GM23338 (cell line): ENCODE data around the gene TMEM119. TPM values are rescaled to one million over a fixed set of nuclear protein-coding genes. Genes with fewer than 3 reads are reported as not detected.

Experiments used
- ATAC-seq: fragments of 200-7000 bp; cut with Tn5 transposase; 3 replicates; pipeline ENCODE4 v1.9.1; 2020
- DNase-seq: peaks from one replicate; pipeline ENCODE4 v3.0.0-alpha.2; 2015; ENCODE audit warnings: low spot score
- H2AFZ ChIP-seq: fragments of 200-600 bp; sonication (generic); 2 replicates; pipeline ENCODE4 v1.8.0; 2016; ENCODE audit warnings: antibody characterized with exemption, mild to moderate bottlenecking, moderate library complexity
- H3F3A ChIP-seq: fragments of 200-600 bp; sonication (generic); replicated peaks from 2 replicates; pipeline ENCODE4 v1.8.0; 2017; ENCODE audit warnings: antibody characterized with exemption, mixed run types, low read depth
- H3K27ac ChIP-seq: fragments of 200-600 bp; sonication (generic); 2 replicates; pipeline ENCODE4 v1.6.1; 2016; ENCODE audit warnings: low read depth
- H3K27me3 ChIP-seq: fragments of 200-600 bp; sonication (generic); 2 replicates; pipeline ENCODE4 v1.8.0; 2016; ENCODE audit warnings: mild to moderate bottlenecking, mixed run types, moderate library complexity; ENCODE audit not compliant: insufficient read depth
- H3K36me3 ChIP-seq: fragments of 200-600 bp; sonication (generic); 2 replicates; pipeline ENCODE4 v1.8.0; 2016; ENCODE audit warnings: mild to moderate bottlenecking; ENCODE audit not compliant: insufficient read depth
- H3K4me1 ChIP-seq: fragments of 200-600 bp; sonication (generic); 2 replicates; pipeline ENCODE4 v1.8.0; 2016; ENCODE audit warnings: mild to moderate bottlenecking, moderate library complexity; ENCODE audit not compliant: insufficient read depth
- H3K4me2 ChIP-seq: fragments of 200-600 bp; sonication (generic); 2 replicates; pipeline ENCODE4 v1.7.1; 2017; ENCODE audit warnings: mixed run types
- H3K4me3 ChIP-seq: fragments of 200-600 bp; sonication (generic); 2 replicates; pipeline ENCODE4 v1.6.1; 2016; ENCODE audit warnings: mixed run types
- H3K79me2 ChIP-seq: fragments of 200-600 bp; sonication (generic); replicated peaks from 2 replicates; pipeline ENCODE4 v1.8.0; 2017; ENCODE audit warnings: mild to moderate bottlenecking; ENCODE audit not compliant: insufficient read depth
- H3K9me2 ChIP-seq: fragments of 200-600 bp; sonication (generic); 2 replicates; pipeline ENCODE4 v1.8.0; 2017; ENCODE audit not compliant: insufficient read depth
- H4K20me1 ChIP-seq: fragments of 200-600 bp; sonication (generic); replicated peaks from 2 replicates; pipeline ENCODE4 v1.8.0; 2017; ENCODE audit warnings: mild to moderate bottlenecking; ENCODE audit not compliant: insufficient read depth
- H3K27ac Mint-ChIP-seq: 2 replicates; pipeline ENCODE4 v1.8.0; 2020; ENCODE audit warnings: inconsistent platforms, mild to moderate bottlenecking, moderate library complexity, mixed read lengths
- H3K27me3 Mint-ChIP-seq: 3 replicates; pipeline ENCODE4 v1.8.0; 2022; ENCODE audit warnings: low read depth, mild to moderate bottlenecking, moderate library complexity, mixed read lengths, inconsistent platforms; ENCODE audit not compliant: insufficient read depth, poor library complexity
- H3K36me3 Mint-ChIP-seq: 3 replicates; pipeline ENCODE4 v1.8.0; 2021; ENCODE audit warnings: low read depth, mild to moderate bottlenecking, inconsistent platforms, moderate library complexity, mixed read lengths
- H3K4me1 Mint-ChIP-seq: 3 replicates; pipeline ENCODE4 v1.8.0; 2020; ENCODE audit warnings: mild to moderate bottlenecking, inconsistent platforms, mixed read lengths
- H3K4me3 Mint-ChIP-seq: 3 replicates; pipeline ENCODE4 v1.8.0; 2021; ENCODE audit warnings: moderate library complexity, mild to moderate bottlenecking, inconsistent platforms, mixed read lengths
- H3K9me3 Mint-ChIP-seq: 3 replicates; pipeline ENCODE4 v1.8.0; 2020; ENCODE audit warnings: moderate library complexity, mild to moderate bottlenecking, inconsistent platforms, mixed read lengths
- CREB1 ChIP-seq: fragments of 250-450 bp; sonication (Bioruptor Pico); IDR thresholded peaks from 2 replicates; pipeline ENCODE4 v1.5.0; 2020; ENCODE audit warnings: low read depth, mild to moderate bottlenecking, moderate library complexity
- EZH2 ChIP-seq: fragments of 200-600 bp; sonication (generic); IDR thresholded peaks from one replicate; pipeline ENCODE4 v1.8.0; 2017; ENCODE audit warnings: antibody characterized with exemption, mild to moderate bottlenecking, low read depth; ENCODE audit not compliant: unreplicated experiment
- EZH2phosphoT487 ChIP-seq: fragments of 200-600 bp; sonication (generic); IDR thresholded peaks from one replicate; pipeline ENCODE4 v1.8.1; 2018; ENCODE audit warnings: antibody characterized with exemption; ENCODE audit not compliant: unreplicated experiment
- JUNB ChIP-seq: IDR thresholded peaks from one replicate; pipeline ENCODE4 v1.6.1; 2016; ENCODE audit warnings: antibody characterized with exemption; ENCODE audit not compliant: unreplicated experiment
- NANOG ChIP-seq: IDR thresholded peaks from 2 replicates; pipeline ENCODE4 v1.6.1; 2016; ENCODE audit warnings: antibody characterized with exemption, borderline replicate concordance
- STAT1 ChIP-seq: IDR thresholded peaks from one replicate; pipeline ENCODE4 v1.6.1; 2016; ENCODE audit warnings: antibody characterized with exemption; ENCODE audit not compliant: unreplicated experiment
- ZNF114 ChIP-seq: fragments of 250-450 bp; sonication (Bioruptor Pico); IDR thresholded peaks from 2 replicates; pipeline ENCODE4 v1.5.0; 2020; ENCODE audit warnings: mild to moderate bottlenecking, moderate library complexity
- polyA plus RNA-seq: library from polyadenylated mRNA; unstranded; fragments of >200 nt; fragmentation: Nextera tagmentation; extraction: Ambion mirVana; gene quantifications from 2 replicates; pipeline ENCODE4 v1.2.1, GENCODE V29; 2016
- total RNA-seq: library from RNA; depleted of rRNA; stranded (reverse); fragments of >200 nt; shearing (Covaris generic); gene quantifications from 2 replicates; pipeline ENCODE4 v1.2.3, GENCODE V29; 2014
- TF ChIP-seq, protein P1 (sequence below): fragments of 250-450 bp; sonication (Bioruptor Pico); IDR thresholded peaks from 2 replicates; pipeline ENCODE4 v1.5.0; 2020; ENCODE audit warnings: mild to moderate bottlenecking, moderate library complexity

The TMEM119 gene
- total and polyA plus RNA-seq, 2 experiments from 2014 or later, result 0.06 to 0.07 TPM

DNA sequence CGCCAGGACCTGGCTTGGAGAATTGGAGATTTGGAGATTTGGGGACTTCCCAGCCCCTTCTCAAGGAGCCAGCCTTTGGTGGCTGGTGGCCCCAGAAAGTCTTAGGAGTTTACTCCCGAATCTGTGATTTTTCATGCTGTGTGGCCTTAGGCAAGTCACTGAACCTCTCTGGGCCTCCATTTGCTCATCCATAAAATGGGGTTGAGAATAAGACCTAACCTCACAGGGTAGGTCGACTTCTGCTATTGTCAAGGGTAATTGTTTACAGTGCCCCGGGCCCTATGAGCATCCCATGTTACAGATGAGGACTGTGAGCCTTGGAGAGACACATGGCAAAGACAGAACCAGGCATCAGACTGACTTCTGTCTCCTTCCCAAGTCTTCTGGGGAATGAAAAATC, 16.2 kb upstream of the TMEM119 start:
- Mint-ChIP-seq H3K4me3 (no peak overlapping the region), H3K27ac (no peak overlapping the region), H3K27me3 (peaks cover 9% of the 10 kb centered on the region), H3K4me1 (peaks cover 12% of the 10 kb centered on the region), H3K9me3 (peaks cover 7% of the 10 kb centered on the region), H3K36me3 (peaks cover 3% of the 10 kb centered on the region; the same call in 1 of the 3 replicates)
- DNase-seq (no peak), ATAC-seq (no peak)
- H3K4me2 ChIP-seq, result no peak overlapping the region
- no peak overlapping the region for H2AFZ ChIP-seq
- no peak overlapping the region for H3K27ac ChIP-seq
- no peaks in the 10 kb centered on the region for H4K20me1 ChIP-seq
- no peak overlapping the region for H3K4me3 ChIP-seq
- TF ChIP-seq, protein P1, sequence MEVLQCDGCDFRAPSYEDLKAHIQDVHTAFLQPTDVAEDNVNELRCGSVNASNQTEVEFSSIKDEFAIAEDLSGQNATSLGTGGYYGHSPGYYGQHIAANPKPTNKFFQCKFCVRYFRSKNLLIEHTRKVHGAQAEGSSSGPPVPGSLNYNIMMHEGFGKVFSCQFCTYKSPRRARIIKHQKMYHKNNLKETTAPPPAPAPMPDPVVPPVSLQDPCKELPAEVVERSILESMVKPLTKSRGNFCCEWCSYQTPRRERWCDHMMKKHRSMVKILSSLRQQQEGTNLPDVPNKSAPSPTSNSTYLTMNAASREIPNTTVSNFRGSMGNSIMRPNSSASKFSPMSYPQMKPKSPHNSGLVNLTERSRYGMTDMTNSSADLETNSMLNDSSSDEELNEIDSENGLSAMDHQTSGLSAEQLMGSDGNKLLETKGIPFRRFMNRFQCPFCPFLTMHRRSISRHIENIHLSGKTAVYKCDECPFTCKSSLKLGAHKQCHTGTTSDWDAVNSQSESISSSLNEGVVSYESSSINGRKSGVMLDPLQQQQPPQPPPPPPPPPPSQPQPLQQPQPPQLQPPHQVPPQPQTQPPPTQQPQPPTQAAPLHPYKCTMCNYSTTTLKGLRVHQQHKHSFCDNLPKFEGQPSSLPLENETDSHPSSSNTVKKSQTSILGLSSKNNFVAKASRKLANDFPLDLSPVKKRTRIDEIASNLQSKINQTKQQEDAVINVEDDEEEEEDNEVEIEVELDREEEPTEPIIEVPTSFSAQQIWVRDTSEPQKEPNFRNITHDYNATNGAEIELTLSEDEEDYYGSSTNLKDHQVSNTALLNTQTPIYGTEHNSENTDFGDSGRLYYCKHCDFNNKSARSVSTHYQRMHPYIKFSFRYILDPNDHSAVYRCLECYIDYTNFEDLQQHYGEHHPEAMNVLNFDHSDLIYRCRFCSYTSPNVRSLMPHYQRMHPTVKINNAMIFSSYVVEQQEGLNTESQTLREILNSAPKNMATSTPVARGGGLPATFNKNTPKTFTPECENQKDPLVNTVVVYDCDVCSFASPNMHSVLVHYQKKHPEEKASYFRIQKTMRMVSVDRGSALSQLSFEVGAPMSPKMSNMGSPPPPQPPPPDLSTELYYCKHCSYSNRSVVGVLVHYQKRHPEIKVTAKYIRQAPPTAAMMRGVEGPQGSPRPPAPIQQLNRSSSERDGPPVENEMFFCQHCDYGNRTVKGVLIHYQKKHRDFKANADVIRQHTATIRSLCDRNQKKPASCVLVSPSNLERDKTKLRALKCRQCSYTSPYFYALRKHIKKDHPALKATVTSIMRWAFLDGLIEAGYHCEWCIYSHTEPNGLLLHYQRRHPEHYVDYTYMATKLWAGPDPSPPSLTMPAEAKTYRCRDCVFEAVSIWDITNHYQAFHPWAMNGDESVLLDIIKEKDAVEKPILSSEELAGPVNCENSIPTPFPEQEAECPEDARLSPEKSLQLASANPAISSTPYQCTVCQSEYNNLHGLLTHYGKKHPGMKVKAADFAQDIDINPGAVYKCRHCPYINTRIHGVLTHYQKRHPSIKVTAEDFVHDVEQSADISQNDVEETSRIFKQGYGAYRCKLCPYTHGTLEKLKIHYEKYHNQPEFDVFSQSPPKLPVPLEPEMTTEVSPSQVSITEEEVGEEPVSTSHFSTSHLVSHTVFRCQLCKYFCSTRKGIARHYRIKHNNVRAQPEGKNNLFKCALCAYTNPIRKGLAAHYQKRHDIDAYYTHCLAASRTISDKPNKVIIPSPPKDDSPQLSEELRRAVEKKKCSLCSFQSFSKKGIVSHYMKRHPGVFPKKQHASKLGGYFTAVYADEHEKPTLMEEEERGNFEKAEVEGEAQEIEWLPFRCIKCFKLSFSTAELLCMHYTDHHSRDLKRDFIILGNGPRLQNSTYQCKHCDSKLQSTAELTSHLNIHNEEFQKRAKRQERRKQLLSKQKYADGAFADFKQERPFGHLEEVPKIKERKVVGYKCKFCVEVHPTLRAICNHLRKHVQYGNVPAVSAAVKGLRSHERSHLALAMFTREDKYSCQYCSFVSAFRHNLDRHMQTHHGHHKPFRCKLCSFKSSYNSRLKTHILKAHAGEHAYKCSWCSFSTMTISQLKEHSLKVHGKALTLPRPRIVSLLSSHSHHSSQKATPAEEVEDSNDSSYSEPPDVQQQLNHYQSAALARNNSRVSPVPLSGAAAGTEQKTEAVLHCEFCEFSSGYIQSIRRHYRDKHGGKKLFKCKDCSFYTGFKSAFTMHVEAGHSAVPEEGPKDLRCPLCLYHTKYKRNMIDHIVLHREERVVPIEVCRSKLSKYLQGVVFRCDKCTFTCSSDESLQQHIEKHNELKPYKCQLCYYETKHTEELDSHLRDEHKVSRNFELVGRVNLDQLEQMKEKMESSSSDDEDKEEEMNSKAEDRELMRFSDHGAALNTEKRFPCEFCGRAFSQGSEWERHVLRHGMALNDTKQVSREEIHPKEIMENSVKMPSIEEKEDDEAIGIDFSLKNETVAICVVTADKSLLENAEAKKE (CRISPR knock-in tag), result no peak
- no peak for TF ChIP-seq JUNB
- TF ChIP-seq STAT1, result no peak
- TF ChIP-seq CREB1 (CRISPR knock-in tag), result no peak
- no peak for TF ChIP-seq EZH2
- TF ChIP-seq EZH2phosphoT487, result no peak
- no peak for TF ChIP-seq ZNF114 (CRISPR knock-in tag)
- no peaks in the 10 kb centered on the region for H3K79me2 ChIP-seq
- no peaks in the 10 kb centered on the region for H3K27me3 ChIP-seq
- no peaks in the 10 kb centered on the region for H3K36me3 ChIP-seq
- no peaks in the 10 kb centered on the region for H3K9me2 ChIP-seq
- H3K4me1 ChIP-seq, result no peaks in the 10 kb centered on the region; the same call in 1 of the 2 replicates
- no peaks in the 10 kb centered on the region for H3F3A ChIP-seq

DNA sequence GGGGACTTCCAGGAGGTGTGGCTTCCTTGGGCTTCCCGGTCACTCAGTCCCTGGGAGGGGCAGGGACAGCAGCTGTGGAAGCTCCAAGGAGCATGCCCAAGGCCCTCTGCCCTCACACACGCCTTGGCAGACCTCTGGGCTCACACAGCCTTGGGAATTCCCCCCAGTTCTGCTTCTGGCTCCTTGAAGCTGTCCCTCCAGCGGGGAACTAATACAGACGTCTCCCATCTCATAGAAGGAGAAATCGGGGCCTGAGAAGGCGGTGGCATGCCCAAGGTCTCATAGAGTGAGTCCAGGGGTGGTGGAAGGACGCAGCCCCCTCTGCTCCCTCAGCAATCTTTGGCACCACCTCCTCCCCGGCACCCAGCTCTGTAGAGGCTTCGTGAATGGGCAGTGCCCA, 15.7 kb upstream of the TMEM119 start:
- Histone ChIP-seq H3K36me3 (no peaks in the 10 kb centered on the region), H3K9me2 (no peaks in the 10 kb centered on the region), H3K4me3 (no peak overlapping the region), H4K20me1 (no peaks in the 10 kb centered on the region), H2AFZ (no peak overlapping the region), H3K27me3 (no peaks in the 10 kb centered on the region), H3K79me2 (no peaks in the 10 kb centered on the region), H3F3A (no peaks in the 10 kb centered on the region), H3K4me1 (no peaks in the 10 kb centered on the region; the same call in 1 of the 2 replicates), H3K4me2 (no peak overlapping the region), H3K27ac (no peak overlapping the region)
- DNase-seq, result no peak
- Mint-ChIP-seq H3K36me3 (peaks cover 3% of the 10 kb centered on the region; the same call in 1 of the 3 replicates), H3K4me1 (peaks cover 10% of the 10 kb centered on the region), H3K27ac (no peak overlapping the region), H3K27me3 (peaks cover 9% of the 10 kb centered on the region), H3K4me3 (no peak overlapping the region), H3K9me3 (peaks cover 7% of the 10 kb centered on the region)
- ATAC-seq, result no peak
- TF ChIP-seq EZH2, result no peak
- no peak for TF ChIP-seq NANOG
